Dermis blood vessel endothelial cell (primary cell): ENCODE measurements around the gene HECA. TPM values are rescaled to one million over a fixed set of nuclear protein-coding genes. Genes with fewer than 3 reads are reported as not detected.
A peak's percentile ranks its signal among the peaks of the same experiment; 100 is the strongest.
"Not testable (repeated sequence)": the region's sequence is repeated elsewhere in the genome, so short reads cannot be mapped to it uniquely, and the experiment has no call there.

Experiments
- DNase-seq: peaks from one replicate; pipeline ENCODE4 v3.0.0; 2010
- total RNA-seq: library from RNA; depleted of rRNA; stranded (reverse); fragments of >200 nt; gene quantifications from 2 replicates; pipeline ENCODE4 v1.2.3, GENCODE V29; 2014

HECA gene
- 37.8 and 44.6 TPM in 2 replicates for total RNA-seq

- DNase-seq: peak; percentile 97
These were observed at the start of gene HECA for GRCh38 chr6:139134817-139135577. HECA (plus strand) TSS chr6:139135080; CDS start chr6:139135397, 317 bp downstream.

GRCh38 chr6:139091826-139092225 lies 43.1 kb upstream of the HECA start:
- no peak for DNase-seq

GRCh38 chr6:139099984-139100383 lies 34.9 kb upstream of the HECA start:
- DNase-seq: no peak

GRCh38 chr6:139107051-139107450 lies 27.8 kb upstream of the HECA start:
- DNase-seq: no peak

GRCh38 chr6:139108378-139108777 lies 26.5 kb upstream of the HECA start:
- no peak for DNase-seq

GRCh38 chr6:139109558-139109957 lies 25.3 kb upstream of the HECA start:
- DNase-seq: peak; percentile 58

GRCh38 chr6:139112146-139112545 lies 22.7 kb upstream of the HECA start:
- no peak for DNase-seq

- DNase-seq: no peak
These were observed 22.3 kb upstream of the HECA start for GRCh38 chr6:139112561-139112960.

- DNase-seq: no peak
These were observed 20.1 kb upstream of the HECA start for GRCh38 chr6:139114746-139115145.

- DNase-seq: no peak
These were observed 18.7 kb upstream of the HECA start for GRCh38 chr6:139115989-139116758.

GRCh38 chr6:139117734-139118133 lies 17.1 kb upstream of the HECA start:
- peak; percentile 14 for DNase-seq

GRCh38 chr6:139119552-139119951 lies 15.3 kb upstream of the HECA start:
- no peak for DNase-seq

GRCh38 chr6:139122823-139123222 lies 12.1 kb upstream of the HECA start:
- DNase-seq: not testable (repeated sequence)

GRCh38 chr6:139124887-139125672 lies 9.8 kb upstream of the HECA start:
- peak; percentile 52 for DNase-seq

- peak; percentile 11 for DNase-seq
These were observed 8.6 kb upstream of the HECA start for GRCh38 chr6:139126255-139126654.

GRCh38 chr6:139126931-139127330 lies 7.9 kb upstream of the HECA start:
- no peak for DNase-seq

GRCh38 chr6:139129284-139129683 lies 5.6 kb upstream of the HECA start:
- DNase-seq: no peak

- no peak for DNase-seq
These were observed 3.1 kb upstream of the HECA start for GRCh38 chr6:139131736-139132280.

- no peak for DNase-seq
These were observed 1.4 kb upstream of the HECA start for GRCh38 chr6:139133262-139134063.

GRCh38 chr6:139134064-139134395 lies 850 bp upstream of the HECA start:
- DNase-seq: no peak

GRCh38 chr6:139135578-139136545 lies 982 bp downstream of the HECA start:
- DNase-seq: peak; percentile 55
